ENCODE data around the gene TPGS1.

- TF ChIP-seq CTCF (IDR thresholded peaks at IDR 0.05 in 4 of 5, conservative IDR thresholded peaks at IDR 0.05 in 1 of 5), result no peak
- TF ChIP-seq POLR2A (IDR thresholded peaks at IDR 0.05), result no peak
Observed at GRCh38 chr19:492091-492531, 15.2 kb upstream of the TPGS1 start.

Measured in gastrocnemius medialis (tissue), 4 donors.